WTC11 (cell line): ENCODE data around the gene C6orf118. TPM values are rescaled to one million over a fixed set of nuclear protein-coding genes. Genes with fewer than 3 reads are reported as not detected.

ENCODE experiments used
- ATAC-seq: fragments of 200-7000 bp; cut with Tn5 transposase; 2 replicates; pipeline ENCODE4 v1.10.0; 2021; ENCODE audit warnings: mild to moderate bottlenecking, moderate library complexity
- CTCF ChIA-PET: fragments of 300-600 bp; sonication (Branson Sonifier 250); formaldehyde crosslinking; loops from one replicate; lab custom pipeline; 2021; ENCODE audit warnings: antibody characterized with exemption; lab: Charles Lee
- POLR2A ChIA-PET: fragments of 350-600 bp; sonication (Branson Sonifier 250); formaldehyde crosslinking; loops from one replicate; lab custom pipeline; 2021; ENCODE audit warnings: antibody characterized with exemption; lab: Charles Lee
- DNase-seq: peaks from one replicate; pipeline ENCODE4 v3.0.0; 2021; ENCODE audit warnings: low spot score
- H3K27ac Mint-ChIP-seq: 2 replicates; pipeline ENCODE4 v1.8.0; 2021; ENCODE audit warnings: mixed read lengths
- H3K27me3 Mint-ChIP-seq: 2 replicates; pipeline ENCODE4 v1.8.0; 2021; ENCODE audit warnings: low read depth, mild to moderate bottlenecking, moderate library complexity, mixed read lengths
- H3K36me3 Mint-ChIP-seq: 2 replicates; pipeline ENCODE4 v1.8.0; 2021; ENCODE audit warnings: mixed read lengths
- H3K4me1 Mint-ChIP-seq: 2 replicates; pipeline ENCODE4 v1.8.0; 2022; ENCODE audit warnings: mixed read lengths
- H3K4me3 Mint-ChIP-seq: 2 replicates; pipeline ENCODE4 v1.8.0; 2021; ENCODE audit warnings: mild to moderate bottlenecking, moderate library complexity, mixed read lengths
- H3K9me3 Mint-ChIP-seq: 2 replicates; pipeline ENCODE4 v1.8.0; 2021; ENCODE audit warnings: mixed read lengths
- CBFB ChIP-seq: sonication (generic); formaldehyde crosslinking; IDR thresholded peaks from 2 replicates; pipeline ENCODE4 v1.8.1; 2022; ENCODE audit warnings: mild to moderate bottlenecking, low read depth, missing genetic modification reagents
- CREB1 ChIP-seq: sonication (generic); formaldehyde crosslinking; IDR thresholded peaks from 2 replicates; pipeline ENCODE4 v1.8.0; 2023; ENCODE audit warnings: mild to moderate bottlenecking, missing genetic modification reagents
- CREM ChIP-seq: sonication (generic); formaldehyde crosslinking; IDR thresholded peaks from 2 replicates; pipeline ENCODE4 v1.8.1; 2022; ENCODE audit warnings: mild to moderate bottlenecking, missing genetic modification reagents, moderate library complexity
- EMX1 ChIP-seq: fragments of 250-450 bp; sonication (Bioruptor Pico); IDR thresholded peaks from 2 replicates; pipeline ENCODE4 v1.8.0; 2021; ENCODE audit warnings: mild to moderate bottlenecking
- GABPB1 ChIP-seq: sonication (generic); formaldehyde crosslinking; IDR thresholded peaks from 2 replicates; pipeline ENCODE4 v1.8.1; 2023; ENCODE audit warnings: mild to moderate bottlenecking, missing genetic modification reagents
- GRHL2 ChIP-seq: fragments of 250-450 bp; sonication (Bioruptor Pico); IDR thresholded peaks from 2 replicates; pipeline ENCODE4 v1.8.0; 2022; ENCODE audit warnings: mild to moderate bottlenecking, moderate library complexity; ENCODE audit not compliant: insufficient replicate concordance, severe bottlenecking
- JAZF1 ChIP-seq: fragments of 250-450 bp; sonication (Bioruptor Pico); IDR thresholded peaks from 2 replicates; pipeline ENCODE4 v1.9.0; 2021; ENCODE audit warnings: moderate library complexity, mild to moderate bottlenecking, inconsistent platforms
- NFATC4 ChIP-seq: fragments of 250-450 bp; sonication (Bioruptor Pico); IDR thresholded peaks from 2 replicates; pipeline ENCODE4 v1.9.0; 2021; ENCODE audit warnings: mild to moderate bottlenecking
- NR1H2 ChIP-seq: sonication (generic); formaldehyde crosslinking; IDR thresholded peaks from 2 replicates; pipeline ENCODE4 v1.9.0; 2021; ENCODE audit warnings: mild to moderate bottlenecking, moderate library complexity, missing genetic modification reagents
- OVOL2 ChIP-seq: fragments of 250-450 bp; sonication (Bioruptor Pico); IDR thresholded peaks from 2 replicates; pipeline ENCODE4 v1.9.0; 2021; ENCODE audit warnings: mild to moderate bottlenecking, borderline replicate concordance
- SOX15 ChIP-seq: fragments of 250-450 bp; sonication (Bioruptor Pico); IDR thresholded peaks from 2 replicates; pipeline ENCODE4 v1.9.0; 2021; ENCODE audit warnings: mild to moderate bottlenecking
- ZBTB21 ChIP-seq: sonication (generic); formaldehyde crosslinking; IDR thresholded peaks from 2 replicates; pipeline ENCODE4 v1.8.1; 2023; ENCODE audit warnings: mild to moderate bottlenecking, missing genetic modification reagents, borderline replicate concordance
- ZNF232 ChIP-seq: sonication (generic); formaldehyde crosslinking; IDR thresholded peaks from 2 replicates; pipeline ENCODE4 v1.8.0; 2022; ENCODE audit warnings: mild to moderate bottlenecking, missing genetic modification reagents
- ZNF416 ChIP-seq: fragments of 250-450 bp; sonication (Bioruptor Pico); IDR thresholded peaks from 2 replicates; pipeline ENCODE4 v1.9.0; 2021; ENCODE audit warnings: mild to moderate bottlenecking, inconsistent platforms
- total RNA-seq: library from RNA; stranded (reverse); gene quantifications from 3 replicates; pipeline ENCODE4 v1.2.3, GENCODE V29; 2021
- TF ChIP-seq, protein P1 (sequence below): sonication (generic); formaldehyde crosslinking; IDR thresholded peaks from 2 replicates; pipeline ENCODE4 v1.8.1; 2022; ENCODE audit warnings: mild to moderate bottlenecking, missing genetic modification reagents, moderate library complexity, borderline replicate concordance
- TF ChIP-seq, protein P2 (sequence below): fragments of 250-450 bp; sonication (Bioruptor Pico); IDR thresholded peaks from 2 replicates; pipeline ENCODE4 v1.8.0; 2021; ENCODE audit warnings: mild to moderate bottlenecking
- TF ChIP-seq, protein P3 (sequence below): sonication (generic); formaldehyde crosslinking; IDR thresholded peaks from 2 replicates; pipeline ENCODE4 v1.8.1; 2022; ENCODE audit warnings: low read depth, missing genetic modification reagents, borderline replicate concordance
- TF ChIP-seq, protein P4 (sequence below): sonication (generic); formaldehyde crosslinking; conservative IDR thresholded peaks from 2 replicates; pipeline ENCODE4 v1.8.1; 2023; ENCODE audit warnings: mild to moderate bottlenecking, low read depth, missing genetic modification reagents, moderate library complexity
- TF ChIP-seq, protein P5 (sequence below): sonication (generic); formaldehyde crosslinking; IDR thresholded peaks from 2 replicates; pipeline ENCODE4 v1.8.1; 2023; ENCODE audit warnings: mild to moderate bottlenecking, missing genetic modification reagents
- TF ChIP-seq, protein P6 (sequence below): fragments of 200-600 bp; IDR thresholded peaks from 2 replicates; pipeline ENCODE4 v1.8.0; 2022; ENCODE audit warnings: antibody characterized with exemption

The C6orf118 gene
- total RNA-seq, 1 experiment from 2014 or later = 0.22 TPM

DNA sequence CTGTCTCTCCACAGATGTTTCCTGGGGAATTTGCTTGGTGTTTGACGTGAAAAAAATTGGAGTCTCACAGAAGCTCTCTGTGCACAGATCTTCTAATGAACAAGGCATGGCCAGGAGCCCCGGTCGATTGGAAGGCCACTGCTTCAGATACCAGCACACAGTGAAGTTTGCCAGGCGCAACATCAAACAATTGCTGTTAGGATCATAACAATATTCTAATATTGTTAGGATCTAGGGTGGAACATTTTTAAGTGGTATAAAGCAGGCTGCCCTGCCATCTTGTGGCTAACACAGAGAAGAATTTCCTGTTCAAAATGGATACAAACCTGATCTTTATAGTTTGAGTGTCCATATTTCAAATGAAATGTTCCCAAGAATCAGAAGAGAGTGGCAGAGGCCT, 64.1 kb downstream of the C6orf118 start (continued):
- TF ChIP-seq, protein P1, sequence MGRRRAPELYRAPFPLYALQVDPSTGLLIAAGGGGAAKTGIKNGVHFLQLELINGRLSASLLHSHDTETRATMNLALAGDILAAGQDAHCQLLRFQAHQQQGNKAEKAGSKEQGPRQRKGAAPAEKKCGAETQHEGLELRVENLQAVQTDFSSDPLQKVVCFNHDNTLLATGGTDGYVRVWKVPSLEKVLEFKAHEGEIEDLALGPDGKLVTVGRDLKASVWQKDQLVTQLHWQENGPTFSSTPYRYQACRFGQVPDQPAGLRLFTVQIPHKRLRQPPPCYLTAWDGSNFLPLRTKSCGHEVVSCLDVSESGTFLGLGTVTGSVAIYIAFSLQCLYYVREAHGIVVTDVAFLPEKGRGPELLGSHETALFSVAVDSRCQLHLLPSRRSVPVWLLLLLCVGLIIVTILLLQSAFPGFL (CRISPR knock-in tag) = no peak
- no peak for TF ChIP-seq ZNF416 (CRISPR knock-in tag)

DNA sequence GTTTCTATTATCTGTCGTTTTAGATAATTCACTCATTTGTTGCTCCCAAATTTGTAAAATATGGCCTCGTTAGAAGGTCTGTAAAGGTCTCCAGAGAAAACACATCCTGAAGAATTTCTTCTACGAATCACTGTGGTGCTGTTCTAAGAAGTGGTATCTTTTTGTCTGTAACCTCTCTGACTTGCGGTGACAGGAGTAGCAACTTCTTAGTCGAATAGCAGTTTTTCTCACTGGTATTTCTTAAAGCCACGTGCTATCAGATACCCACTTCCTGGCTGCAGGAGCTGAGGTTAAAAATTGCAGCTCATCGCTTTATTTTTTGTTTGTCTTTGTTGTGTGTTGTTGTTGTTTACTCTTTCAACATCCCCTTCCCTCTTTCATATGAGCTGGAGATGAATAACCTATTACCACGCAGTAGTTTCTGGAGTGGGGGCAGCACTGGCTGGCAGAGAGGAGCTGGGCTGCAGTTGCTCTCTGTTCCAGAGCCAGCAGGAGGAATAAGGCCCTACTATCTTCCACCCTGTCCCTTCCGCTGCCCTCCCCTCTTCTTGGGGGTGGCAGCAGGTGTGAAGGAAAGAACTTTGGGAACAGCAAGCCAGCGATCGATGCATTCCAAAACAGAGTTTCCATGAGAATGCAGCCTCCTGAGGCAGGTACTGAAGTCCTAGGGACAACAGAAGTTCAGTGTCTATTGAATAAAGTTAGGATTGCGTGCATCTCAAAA, 64.7 kb downstream of the C6orf118 start:
- no peak overlapping the region for H3K4me3 Mint-ChIP-seq
- no peaks in the 10 kb centered on the region for H3K27me3 Mint-ChIP-seq
- peaks cover 13% of the 10 kb centered on the region for H3K4me1 Mint-ChIP-seq
- CTCF ChIA-PET = interaction anchor here (0.7 to 1.1 kb wide), 4 partner anchors 13 to 147 kb away, joined by 3 to 4 read pairs (median 3); no protein-coding TSS in a partner anchor
- no peaks in the 10 kb centered on the region for H3K36me3 Mint-ChIP-seq
- H3K27ac Mint-ChIP-seq = peak overlapping the region; percentile 54
- DNase-seq (no peak), ATAC-seq (peak; percentile 87)
- peaks cover 6% of the 10 kb centered on the region for H3K9me3 Mint-ChIP-seq
- TF ChIP-seq, protein P2, sequence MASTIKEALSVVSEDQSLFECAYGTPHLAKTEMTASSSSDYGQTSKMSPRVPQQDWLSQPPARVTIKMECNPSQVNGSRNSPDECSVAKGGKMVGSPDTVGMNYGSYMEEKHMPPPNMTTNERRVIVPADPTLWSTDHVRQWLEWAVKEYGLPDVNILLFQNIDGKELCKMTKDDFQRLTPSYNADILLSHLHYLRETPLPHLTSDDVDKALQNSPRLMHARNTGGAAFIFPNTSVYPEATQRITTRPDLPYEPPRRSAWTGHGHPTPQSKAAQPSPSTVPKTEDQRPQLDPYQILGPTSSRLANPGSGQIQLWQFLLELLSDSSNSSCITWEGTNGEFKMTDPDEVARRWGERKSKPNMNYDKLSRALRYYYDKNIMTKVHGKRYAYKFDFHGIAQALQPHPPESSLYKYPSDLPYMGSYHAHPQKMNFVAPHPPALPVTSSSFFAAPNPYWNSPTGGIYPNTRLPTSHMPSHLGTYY = no peak
- TF ChIP-seq, protein P3, sequence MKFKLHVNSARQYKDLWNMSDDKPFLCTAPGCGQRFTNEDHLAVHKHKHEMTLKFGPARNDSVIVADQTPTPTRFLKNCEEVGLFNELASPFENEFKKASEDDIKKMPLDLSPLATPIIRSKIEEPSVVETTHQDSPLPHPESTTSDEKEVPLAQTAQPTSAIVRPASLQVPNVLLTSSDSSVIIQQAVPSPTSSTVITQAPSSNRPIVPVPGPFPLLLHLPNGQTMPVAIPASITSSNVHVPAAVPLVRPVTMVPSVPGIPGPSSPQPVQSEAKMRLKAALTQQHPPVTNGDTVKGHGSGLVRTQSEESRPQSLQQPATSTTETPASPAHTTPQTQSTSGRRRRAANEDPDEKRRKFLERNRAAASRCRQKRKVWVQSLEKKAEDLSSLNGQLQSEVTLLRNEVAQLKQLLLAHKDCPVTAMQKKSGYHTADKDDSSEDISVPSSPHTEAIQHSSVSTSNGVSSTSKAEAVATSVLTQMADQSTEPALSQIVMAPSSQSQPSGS (CRISPR knock-in tag) = no peak
- TF ChIP-seq ZNF232 (CRISPR knock-in tag) (no peak), OVOL2 (CRISPR knock-in tag) (no peak), GABPB1 (CRISPR knock-in tag) (no peak), GRHL2 (CRISPR knock-in tag) (no peak), JAZF1 (CRISPR knock-in tag) (no peak), CBFB (CRISPR knock-in tag) (no peak), CREM (CRISPR knock-in tag) (no peak), NR1H2 (CRISPR knock-in tag) (no peak)
- TF ChIP-seq, protein P4, sequence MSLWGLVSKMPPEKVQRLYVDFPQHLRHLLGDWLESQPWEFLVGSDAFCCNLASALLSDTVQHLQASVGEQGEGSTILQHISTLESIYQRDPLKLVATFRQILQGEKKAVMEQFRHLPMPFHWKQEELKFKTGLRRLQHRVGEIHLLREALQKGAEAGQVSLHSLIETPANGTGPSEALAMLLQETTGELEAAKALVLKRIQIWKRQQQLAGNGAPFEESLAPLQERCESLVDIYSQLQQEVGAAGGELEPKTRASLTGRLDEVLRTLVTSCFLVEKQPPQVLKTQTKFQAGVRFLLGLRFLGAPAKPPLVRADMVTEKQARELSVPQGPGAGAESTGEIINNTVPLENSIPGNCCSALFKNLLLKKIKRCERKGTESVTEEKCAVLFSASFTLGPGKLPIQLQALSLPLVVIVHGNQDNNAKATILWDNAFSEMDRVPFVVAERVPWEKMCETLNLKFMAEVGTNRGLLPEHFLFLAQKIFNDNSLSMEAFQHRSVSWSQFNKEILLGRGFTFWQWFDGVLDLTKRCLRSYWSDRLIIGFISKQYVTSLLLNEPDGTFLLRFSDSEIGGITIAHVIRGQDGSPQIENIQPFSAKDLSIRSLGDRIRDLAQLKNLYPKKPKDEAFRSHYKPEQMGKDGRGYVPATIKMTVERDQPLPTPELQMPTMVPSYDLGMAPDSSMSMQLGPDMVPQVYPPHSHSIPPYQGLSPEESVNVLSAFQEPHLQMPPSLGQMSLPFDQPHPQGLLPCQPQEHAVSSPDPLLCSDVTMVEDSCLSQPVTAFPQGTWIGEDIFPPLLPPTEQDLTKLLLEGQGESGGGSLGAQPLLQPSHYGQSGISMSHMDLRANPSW (CRISPR knock-in tag) = no peak
- TF ChIP-seq, protein P5, sequence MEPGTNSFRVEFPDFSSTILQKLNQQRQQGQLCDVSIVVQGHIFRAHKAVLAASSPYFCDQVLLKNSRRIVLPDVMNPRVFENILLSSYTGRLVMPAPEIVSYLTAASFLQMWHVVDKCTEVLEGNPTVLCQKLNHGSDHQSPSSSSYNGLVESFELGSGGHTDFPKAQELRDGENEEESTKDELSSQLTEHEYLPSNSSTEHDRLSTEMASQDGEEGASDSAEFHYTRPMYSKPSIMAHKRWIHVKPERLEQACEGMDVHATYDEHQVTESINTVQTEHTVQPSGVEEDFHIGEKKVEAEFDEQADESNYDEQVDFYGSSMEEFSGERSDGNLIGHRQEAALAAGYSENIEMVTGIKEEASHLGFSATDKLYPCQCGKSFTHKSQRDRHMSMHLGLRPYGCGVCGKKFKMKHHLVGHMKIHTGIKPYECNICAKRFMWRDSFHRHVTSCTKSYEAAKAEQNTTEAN (CRISPR knock-in tag) = no peak
- POLR2A ChIA-PET = no interaction called here

DNA sequence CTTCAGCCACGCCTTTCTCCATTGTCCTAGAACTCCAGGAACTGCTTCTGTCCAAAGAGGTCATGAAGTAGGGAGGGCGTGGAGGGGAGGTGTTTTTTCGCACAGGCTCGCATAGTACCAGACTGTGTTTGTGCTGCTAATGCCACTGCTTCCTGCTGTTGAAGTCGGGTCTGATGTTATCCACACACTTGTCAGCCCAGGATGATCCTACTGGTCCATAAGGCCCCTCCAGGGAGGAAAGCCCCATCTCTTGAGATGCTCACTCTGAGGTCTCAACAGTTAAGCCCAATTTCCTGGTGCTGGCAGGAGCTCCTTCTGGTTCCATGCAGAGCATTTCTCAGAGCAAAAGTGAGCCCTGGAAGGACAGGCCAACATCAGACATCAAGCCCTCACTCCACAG, 65.6 kb downstream of the C6orf118 start:
- Mint-ChIP-seq H3K36me3 (peaks cover 4% of the 10 kb centered on the region; the same call in 1 of the 2 replicates), H3K27ac (no peak overlapping the region)
- TF ChIP-seq NFATC4 (CRISPR knock-in tag) (no peak), EMX1 (no peak), SOX15 (no peak), ZNF416 (CRISPR knock-in tag) (no peak), CREB1 (CRISPR knock-in tag) (no peak), ZNF232 (CRISPR knock-in tag) (no peak), ZBTB21 (CRISPR knock-in tag) (no peak)
- TF ChIP-seq, protein P6, sequence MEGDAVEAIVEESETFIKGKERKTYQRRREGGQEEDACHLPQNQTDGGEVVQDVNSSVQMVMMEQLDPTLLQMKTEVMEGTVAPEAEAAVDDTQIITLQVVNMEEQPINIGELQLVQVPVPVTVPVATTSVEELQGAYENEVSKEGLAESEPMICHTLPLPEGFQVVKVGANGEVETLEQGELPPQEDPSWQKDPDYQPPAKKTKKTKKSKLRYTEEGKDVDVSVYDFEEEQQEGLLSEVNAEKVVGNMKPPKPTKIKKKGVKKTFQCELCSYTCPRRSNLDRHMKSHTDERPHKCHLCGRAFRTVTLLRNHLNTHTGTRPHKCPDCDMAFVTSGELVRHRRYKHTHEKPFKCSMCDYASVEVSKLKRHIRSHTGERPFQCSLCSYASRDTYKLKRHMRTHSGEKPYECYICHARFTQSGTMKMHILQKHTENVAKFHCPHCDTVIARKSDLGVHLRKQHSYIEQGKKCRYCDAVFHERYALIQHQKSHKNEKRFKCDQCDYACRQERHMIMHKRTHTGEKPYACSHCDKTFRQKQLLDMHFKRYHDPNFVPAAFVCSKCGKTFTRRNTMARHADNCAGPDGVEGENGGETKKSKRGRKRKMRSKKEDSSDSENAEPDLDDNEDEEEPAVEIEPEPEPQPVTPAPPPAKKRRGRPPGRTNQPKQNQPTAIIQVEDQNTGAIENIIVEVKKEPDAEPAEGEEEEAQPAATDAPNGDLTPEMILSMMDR = no peak

More for the DNA sequence above, 65.6 kb downstream of the C6orf118 start:
- ATAC-seq (no peak), DNase-seq (no peak)
- POLR2A ChIA-PET = no interaction called here
- CTCF ChIA-PET = interaction anchor here (0.9 to 1.1 kb wide), 2 partner anchors 13 to 317 kb away, joined by 3 read pairs; no protein-coding TSS in a partner anchor
- no peak overlapping the region for H3K4me3 Mint-ChIP-seq
- peaks cover 15% of the 10 kb centered on the region for H3K9me3 Mint-ChIP-seq
- H3K27me3 Mint-ChIP-seq = no peaks in the 10 kb centered on the region
- H3K4me1 Mint-ChIP-seq = peaks cover 13% of the 10 kb centered on the region
